AG08396 (cell line): Measurements from ENCODE around the gene OR4F29.
"Not testable (repeated sequence)": the region's sequence is repeated elsewhere in the genome, so short reads cannot be mapped to it uniquely, and the experiment has no call there.

Experiments used
- DNase-seq: peaks from one replicate; pipeline ENCODE4 v3.0.0; 2012; ENCODE audit warnings: low spot score, mixed read lengths

Gene OR4F29

GRCh38 chr1:451578-451977 is at the start of gene OR4F29:
TSS of gene OR4F29 (minus strand) at chr1:451678. CDS start at chr1:451678, 0 bp downstream.
- not testable (repeated sequence) for DNase-seq
